Mucosa of descending colon (tissue), 3 donors: ENCODE results near the gene ELMO1. TPM values are rescaled to one million over a fixed set of nuclear protein-coding genes. Genes with fewer than 3 reads are reported as not detected.
A peak's percentile ranks its signal among the peaks of the same experiment; 100 is the strongest.

ENCODE experiments used
- ATAC-seq: fragments of 200-7000 bp; cut with Tn5 transposase; one replicate; pipeline ENCODE4 v1.9.1; 2020; ENCODE audit warnings: mild to moderate bottlenecking, moderate library complexity
- DNase-seq, 3 donors: peaks; one replicate each; pipeline ENCODE4 v3.0.0-alpha.2; 2020
- H3K36me3 ChIP-seq: fragments of 200-600 bp; one replicate; pipeline ENCODE4 v1.8.0; 2021; ENCODE audit warnings: low read depth, mild to moderate bottlenecking
- H3K4me1 ChIP-seq: fragments of 200-600 bp; one replicate; pipeline ENCODE4 v1.8.0; 2021; ENCODE audit warnings: low read depth, mild to moderate bottlenecking
- H3K4me3 ChIP-seq: fragments of 200-600 bp; one replicate; pipeline ENCODE4 v1.8.0; 2021; ENCODE audit warnings: mild to moderate bottlenecking
- H3K9me3 ChIP-seq: fragments of 200-600 bp; one replicate; pipeline ENCODE4 v1.8.0; 2021; ENCODE audit warnings: mild to moderate bottlenecking
- intact Hi-C, 2 donors: fragments of 100-400 bp; cut with DNase I in 1 of 2; cut with micrococcal nuclease in 1 of 2; formaldehyde crosslinking; loops; one replicate each; pipeline versions ENCODE4 v1.11.0 to v1.11.1; 2022; cut with DNase I, micrococcal nuclease
- total RNA-seq, 3 donors: library from RNA; stranded (reverse); fragmentation: NEBNext Ultra II Directional in 2 of 3; extraction: Animal tissue kit (Norgen Biotek cat#: 25700) in 2 of 3; gene quantifications; one replicate each; pipeline versions ENCODE4 v1.2.1 to v1.2.4, GENCODE V29; 2021 to 2023
- TF ChIP-seq, protein P1 (sequence below): fragments of 200-600 bp; IDR thresholded peaks from one replicate; pipeline ENCODE4 v1.8.0; 2022; ENCODE audit warnings: antibody characterized with exemption, mild to moderate bottlenecking
- donor health status: DM: no; HTN: no; CAD: no; lungs with moderate emphysema.
- donor health status: DM: no; HTN: no; CAD: no.
- donor health status: DM: no; HTN: yes; CAD: no.

ELMO1 gene
- total RNA-seq, 3 donors from 2014 or later: 9.7 to 27.2 (median 18.2) TPM

DNA sequence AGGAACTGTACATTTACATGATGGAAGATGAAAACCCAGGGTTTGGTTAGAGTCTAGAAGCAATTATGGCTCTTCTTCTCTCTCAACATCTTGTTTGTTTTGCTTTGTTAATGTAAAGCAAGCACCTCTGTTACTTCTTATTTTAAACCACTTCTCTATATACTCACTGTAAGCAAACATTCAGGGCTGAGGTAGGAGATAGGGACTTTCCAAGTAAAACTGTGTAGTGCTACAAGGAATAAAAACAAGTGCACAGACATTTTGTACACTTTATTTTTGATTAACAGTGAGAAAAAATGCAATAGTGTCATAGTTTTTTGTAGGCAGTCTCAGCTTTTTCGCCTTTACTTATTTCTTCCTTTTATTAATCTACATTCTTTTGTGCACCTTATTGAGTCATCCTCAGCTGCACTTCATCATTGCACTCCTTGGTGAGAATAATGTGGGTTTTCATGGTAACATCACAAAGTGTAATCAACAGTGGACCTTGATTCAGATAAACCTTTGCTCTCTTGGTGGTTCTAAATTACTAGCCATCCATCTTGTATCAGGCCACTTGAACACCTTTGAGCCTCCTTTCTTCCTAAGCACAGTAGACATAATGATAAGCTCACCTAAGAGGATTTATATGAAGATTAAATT lies 52.9 kb downstream of the ELMO1 start:
- Histone ChIP-seq H3K9me3 (no peaks in the 10 kb centered on the region), H3K36me3 (no peaks in the 10 kb centered on the region), H3K4me3 (no peak overlapping the region), H3K4me1 (peaks cover 3% of the 10 kb centered on the region)
- intact Hi-C loops: no loop called here
- DNase-seq: no peak
- TF ChIP-seq, protein P1, sequence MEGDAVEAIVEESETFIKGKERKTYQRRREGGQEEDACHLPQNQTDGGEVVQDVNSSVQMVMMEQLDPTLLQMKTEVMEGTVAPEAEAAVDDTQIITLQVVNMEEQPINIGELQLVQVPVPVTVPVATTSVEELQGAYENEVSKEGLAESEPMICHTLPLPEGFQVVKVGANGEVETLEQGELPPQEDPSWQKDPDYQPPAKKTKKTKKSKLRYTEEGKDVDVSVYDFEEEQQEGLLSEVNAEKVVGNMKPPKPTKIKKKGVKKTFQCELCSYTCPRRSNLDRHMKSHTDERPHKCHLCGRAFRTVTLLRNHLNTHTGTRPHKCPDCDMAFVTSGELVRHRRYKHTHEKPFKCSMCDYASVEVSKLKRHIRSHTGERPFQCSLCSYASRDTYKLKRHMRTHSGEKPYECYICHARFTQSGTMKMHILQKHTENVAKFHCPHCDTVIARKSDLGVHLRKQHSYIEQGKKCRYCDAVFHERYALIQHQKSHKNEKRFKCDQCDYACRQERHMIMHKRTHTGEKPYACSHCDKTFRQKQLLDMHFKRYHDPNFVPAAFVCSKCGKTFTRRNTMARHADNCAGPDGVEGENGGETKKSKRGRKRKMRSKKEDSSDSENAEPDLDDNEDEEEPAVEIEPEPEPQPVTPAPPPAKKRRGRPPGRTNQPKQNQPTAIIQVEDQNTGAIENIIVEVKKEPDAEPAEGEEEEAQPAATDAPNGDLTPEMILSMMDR: no peak
- no peak for ATAC-seq

DNA sequence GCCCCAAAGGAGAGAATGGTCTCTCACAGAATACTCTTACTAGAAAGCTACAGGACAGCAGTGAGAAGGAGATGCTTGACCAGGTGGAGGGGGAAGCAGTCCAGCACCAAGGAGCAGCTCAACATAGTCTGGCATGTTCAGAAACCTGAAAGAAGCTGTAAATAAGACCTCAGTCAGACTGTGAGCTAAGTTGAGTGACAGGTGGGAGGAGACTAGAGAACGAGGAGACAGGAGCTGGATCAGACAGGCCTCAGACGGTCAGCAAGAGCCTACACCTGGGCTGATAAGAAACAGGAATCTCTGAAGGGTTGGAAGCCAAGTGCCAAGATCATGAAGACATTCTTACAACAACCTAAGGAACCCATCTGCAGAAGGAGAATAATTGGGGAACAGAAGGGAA lies 54.5 kb downstream of the ELMO1 start:
- DNase-seq: no peak
- intact Hi-C loops: no loop called here
- H3K4me1 ChIP-seq: peaks cover 3% of the 10 kb centered on the region
- no peaks in the 10 kb centered on the region for H3K9me3 ChIP-seq
- H3K4me3 ChIP-seq: no peak overlapping the region
- TF ChIP-seq, protein P1: no peak
- no peaks in the 10 kb centered on the region for H3K36me3 ChIP-seq
- peak; percentile 24 for ATAC-seq

DNA sequence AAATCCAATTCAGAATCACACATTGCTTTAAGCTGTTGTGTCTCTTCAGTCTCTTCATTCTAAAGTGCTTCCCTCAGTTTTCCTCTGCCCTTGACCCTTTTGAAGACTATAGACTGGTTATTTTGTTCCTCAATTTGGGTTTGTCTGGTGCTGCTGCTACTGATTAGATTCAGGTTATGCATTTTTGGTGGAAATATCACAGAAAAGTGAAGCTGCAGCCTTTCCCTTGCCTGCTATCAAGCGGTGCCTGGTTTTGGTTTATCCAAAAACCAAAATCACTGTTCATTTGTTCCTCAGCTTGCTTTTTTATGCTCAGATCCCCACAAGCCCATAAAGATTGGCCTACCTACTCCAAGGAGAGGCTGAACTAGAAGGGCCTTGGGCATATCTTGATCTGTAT lies 55.2 kb downstream of the ELMO1 start:
- TF ChIP-seq, protein P1: no peak
- ATAC-seq (no peak), DNase-seq (no peak)
- Histone ChIP-seq H3K9me3 (no peaks in the 10 kb centered on the region), H3K4me1 (peaks cover 3% of the 10 kb centered on the region), H3K36me3 (no peaks in the 10 kb centered on the region), H3K4me3 (no peak overlapping the region)
- intact Hi-C loops: no loop called here

DNA sequence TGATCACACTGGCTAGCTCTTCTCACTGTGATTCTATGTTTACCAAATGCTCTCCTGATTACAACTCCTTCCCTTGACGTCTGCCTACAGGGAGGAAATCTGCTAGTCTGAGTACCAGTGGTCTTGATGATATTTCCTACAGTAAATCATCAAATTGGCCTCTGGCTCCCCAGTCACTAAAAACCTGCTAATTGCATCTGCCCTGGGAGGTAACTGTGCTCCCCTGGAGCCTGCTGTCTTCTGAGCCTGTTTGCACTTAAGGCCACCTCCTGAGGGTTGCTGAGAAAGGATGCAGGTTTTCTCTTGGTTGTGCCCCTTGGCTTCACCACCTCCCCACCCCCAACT lies 56.0 kb downstream of the ELMO1 start:
- H3K4me1 ChIP-seq: peaks cover 3% of the 10 kb centered on the region
- no peaks in the 10 kb centered on the region for H3K36me3 ChIP-seq
- no peak for DNase-seq
- TF ChIP-seq, protein P1: no peak
- intact Hi-C loops: no loop called here
- H3K9me3 ChIP-seq: no peaks in the 10 kb centered on the region
- H3K4me3 ChIP-seq: no peak overlapping the region
- ATAC-seq: no peak

DNA sequence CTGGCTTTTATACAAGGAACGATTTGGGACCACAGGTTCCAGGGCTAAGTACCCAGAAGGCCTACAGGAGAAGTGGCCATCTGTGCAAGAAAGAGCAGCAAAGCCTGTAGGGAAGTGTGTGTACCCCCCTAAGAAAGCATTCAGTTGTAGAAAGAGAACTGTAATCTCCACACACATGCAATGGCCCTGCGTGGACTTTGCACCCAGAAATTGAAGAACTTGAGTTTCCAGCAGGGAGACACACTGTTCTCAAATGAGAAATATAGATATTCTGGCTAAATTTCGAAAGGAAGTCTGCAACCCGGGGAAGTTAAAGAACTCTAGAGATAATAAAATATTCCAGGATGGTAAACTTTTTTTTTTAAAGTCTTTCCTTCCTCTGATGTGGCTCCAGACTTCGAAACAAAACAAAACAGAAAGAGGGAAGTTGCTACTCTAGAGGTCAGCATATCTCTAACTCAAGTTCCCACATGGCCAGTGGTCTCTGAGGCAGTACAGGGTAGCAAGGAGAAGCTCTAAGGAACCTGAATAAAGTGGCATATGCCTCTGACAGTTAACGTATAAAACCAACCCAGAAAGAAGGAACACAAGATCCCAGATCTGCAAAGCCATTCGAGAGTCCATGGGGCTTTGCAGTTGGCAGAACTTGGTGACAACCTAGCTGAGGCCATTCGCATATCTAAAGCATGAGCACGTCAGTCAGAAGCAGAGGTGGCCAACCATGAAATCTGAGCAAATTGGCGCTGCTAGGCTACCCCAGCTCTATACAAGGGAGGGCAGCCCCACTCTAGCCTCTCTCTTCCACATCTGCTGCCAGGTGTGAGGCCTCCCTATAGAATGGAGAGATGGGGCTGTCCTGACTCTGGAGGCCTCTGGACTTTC lies 56.6 kb downstream of the ELMO1 start:
- no peaks in the 10 kb centered on the region for H3K36me3 ChIP-seq
- H3K9me3 ChIP-seq: no peaks in the 10 kb centered on the region
- ATAC-seq: peak; percentile 38
- TF ChIP-seq, protein P1: no peak
- intact Hi-C loops: no loop called here
- no peak overlapping the region for H3K4me3 ChIP-seq
- peaks cover 3% of the 10 kb centered on the region for H3K4me1 ChIP-seq
- no peak for DNase-seq
